ENCODE measurements around the gene RTKN. TPM values are rescaled to one million over a fixed set of nuclear protein-coding genes. Genes with fewer than 3 reads are reported as not detected.

RTKN gene
- total and polyA plus RNA-seq, 2 of the 13 experiments (the other 11 are each of a cell fraction or from before 2014, with no cell fraction given): 159 to 166 TPM

DNA sequence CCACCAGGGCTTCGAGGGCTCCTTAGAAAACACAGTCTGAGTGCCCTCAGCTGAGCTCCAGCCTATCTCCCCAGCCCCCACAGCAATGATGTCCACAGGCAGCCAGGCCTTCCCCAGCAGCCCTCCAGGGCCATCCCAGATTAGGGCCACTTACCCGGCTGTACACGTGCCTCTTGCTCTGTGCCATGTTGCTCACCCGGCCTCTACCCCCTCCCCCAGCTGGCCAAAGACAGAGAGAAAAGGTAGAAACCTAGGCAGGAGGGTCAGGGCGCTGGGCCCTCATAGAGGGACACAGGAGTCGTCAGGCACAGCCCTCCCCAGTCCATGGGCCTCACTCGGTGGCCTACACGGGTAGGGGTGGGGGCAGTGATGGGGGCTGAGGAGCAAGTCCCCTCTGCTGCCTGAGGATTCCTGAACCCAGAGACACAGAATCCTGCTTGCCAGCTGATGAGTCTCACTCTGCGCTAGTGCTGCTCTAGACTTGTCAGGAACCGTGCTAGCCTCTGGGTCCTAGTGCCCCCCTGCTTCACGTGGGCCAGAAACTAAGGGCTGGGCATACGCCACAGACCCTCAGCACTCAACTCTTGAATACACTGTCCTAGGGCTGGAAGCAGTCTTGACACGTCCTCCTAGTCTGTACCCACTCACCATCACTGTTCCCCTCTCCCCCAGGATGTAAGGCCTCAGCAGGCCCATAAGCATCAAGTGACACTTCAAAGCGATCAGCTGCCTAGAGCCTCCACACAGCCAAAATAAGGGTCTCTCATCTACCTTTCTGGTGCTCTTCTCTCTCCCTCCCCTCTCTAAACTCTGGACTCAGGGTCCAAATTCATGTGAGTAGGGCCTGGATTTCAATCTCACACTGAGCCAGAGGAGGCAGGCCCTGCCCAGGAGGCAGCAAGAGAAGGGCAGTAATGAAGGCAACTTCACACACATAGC lies 61.6 kb downstream of the RTKN start, which contains the start of gene DCTN1 (continued):
- TF ChIP-seq, protein P1, sequence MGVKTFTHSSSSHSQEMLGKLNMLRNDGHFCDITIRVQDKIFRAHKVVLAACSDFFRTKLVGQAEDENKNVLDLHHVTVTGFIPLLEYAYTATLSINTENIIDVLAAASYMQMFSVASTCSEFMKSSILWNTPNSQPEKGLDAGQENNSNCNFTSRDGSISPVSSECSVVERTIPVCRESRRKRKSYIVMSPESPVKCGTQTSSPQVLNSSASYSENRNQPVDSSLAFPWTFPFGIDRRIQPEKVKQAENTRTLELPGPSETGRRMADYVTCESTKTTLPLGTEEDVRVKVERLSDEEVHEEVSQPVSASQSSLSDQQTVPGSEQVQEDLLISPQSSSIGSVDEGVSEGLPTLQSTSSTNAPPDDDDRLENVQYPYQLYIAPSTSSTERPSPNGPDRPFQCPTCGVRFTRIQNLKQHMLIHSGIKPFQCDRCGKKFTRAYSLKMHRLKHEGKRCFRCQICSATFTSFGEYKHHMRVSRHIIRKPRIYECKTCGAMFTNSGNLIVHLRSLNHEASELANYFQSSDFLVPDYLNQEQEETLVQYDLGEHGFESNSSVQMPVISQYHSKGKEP (CRISPR knock-in tag; IDR thresholded peaks at IDR 0.05): no peak
- TF ChIP-seq KMT2A (CRISPR knock-in tag; IDR thresholded peaks at IDR 0.05): no peak
- TF ChIP-seq, protein P2, sequence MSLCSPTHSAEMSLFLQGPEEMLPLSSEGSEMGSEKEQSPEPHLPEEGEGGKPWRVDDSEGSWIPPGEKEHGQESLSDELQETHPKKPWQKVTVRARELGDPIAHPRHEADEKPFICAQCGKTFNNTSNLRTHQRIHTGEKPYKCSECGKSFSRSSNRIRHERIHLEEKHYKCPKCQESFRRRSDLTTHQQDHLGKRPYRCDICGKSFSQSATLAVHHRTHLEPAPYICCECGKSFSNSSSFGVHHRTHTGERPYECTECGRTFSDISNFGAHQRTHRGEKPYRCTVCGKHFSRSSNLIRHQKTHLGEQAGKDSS (CRISPR knock-in tag; IDR thresholded peaks at IDR 0.05; ENCODE audit: borderline replicate concordance, low read depth): no peak
- no peak for TF ChIP-seq ZNF776 (CRISPR knock-in tag; IDR thresholded peaks at IDR 0.05)
- TF ChIP-seq GTF3A (CRISPR knock-in tag; conservative IDR thresholded peaks at IDR 0.05): no peak
- TF ChIP-seq, protein P3, sequence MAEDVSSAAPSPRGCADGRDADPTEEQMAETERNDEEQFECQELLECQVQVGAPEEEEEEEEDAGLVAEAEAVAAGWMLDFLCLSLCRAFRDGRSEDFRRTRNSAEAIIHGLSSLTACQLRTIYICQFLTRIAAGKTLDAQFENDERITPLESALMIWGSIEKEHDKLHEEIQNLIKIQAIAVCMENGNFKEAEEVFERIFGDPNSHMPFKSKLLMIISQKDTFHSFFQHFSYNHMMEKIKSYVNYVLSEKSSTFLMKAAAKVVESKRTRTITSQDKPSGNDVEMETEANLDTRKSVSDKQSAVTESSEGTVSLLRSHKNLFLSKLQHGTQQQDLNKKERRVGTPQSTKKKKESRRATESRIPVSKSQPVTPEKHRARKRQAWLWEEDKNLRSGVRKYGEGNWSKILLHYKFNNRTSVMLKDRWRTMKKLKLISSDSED (CRISPR knock-in tag; IDR thresholded peaks at IDR 0.05): no peak
- 0 out of 2 replicates have a peak, but pooled peaks have one; percentile 44 for TF ChIP-seq ZNF121 (CRISPR knock-in tag; IDR thresholded peaks at IDR 0.05)
- TF ChIP-seq, protein P4, sequence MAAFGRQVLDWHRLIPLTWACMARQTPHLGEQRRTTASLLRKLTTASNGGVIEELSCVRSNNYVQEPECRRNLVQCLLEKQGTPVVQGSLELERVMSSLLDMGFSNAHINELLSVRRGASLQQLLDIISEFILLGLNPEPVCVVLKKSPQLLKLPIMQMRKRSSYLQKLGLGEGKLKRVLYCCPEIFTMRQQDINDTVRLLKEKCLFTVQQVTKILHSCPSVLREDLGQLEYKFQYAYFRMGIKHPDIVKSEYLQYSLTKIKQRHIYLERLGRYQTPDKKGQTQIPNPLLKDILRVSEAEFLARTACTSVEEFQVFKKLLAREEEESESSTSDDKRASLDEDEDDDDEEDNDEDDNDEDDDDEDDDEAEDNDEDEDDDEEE (CRISPR knock-in tag; IDR thresholded peaks at IDR 0.05): 0 out of 2 replicates have a peak, but pooled peaks have one; percentile 50
- TF ChIP-seq, protein P5, sequence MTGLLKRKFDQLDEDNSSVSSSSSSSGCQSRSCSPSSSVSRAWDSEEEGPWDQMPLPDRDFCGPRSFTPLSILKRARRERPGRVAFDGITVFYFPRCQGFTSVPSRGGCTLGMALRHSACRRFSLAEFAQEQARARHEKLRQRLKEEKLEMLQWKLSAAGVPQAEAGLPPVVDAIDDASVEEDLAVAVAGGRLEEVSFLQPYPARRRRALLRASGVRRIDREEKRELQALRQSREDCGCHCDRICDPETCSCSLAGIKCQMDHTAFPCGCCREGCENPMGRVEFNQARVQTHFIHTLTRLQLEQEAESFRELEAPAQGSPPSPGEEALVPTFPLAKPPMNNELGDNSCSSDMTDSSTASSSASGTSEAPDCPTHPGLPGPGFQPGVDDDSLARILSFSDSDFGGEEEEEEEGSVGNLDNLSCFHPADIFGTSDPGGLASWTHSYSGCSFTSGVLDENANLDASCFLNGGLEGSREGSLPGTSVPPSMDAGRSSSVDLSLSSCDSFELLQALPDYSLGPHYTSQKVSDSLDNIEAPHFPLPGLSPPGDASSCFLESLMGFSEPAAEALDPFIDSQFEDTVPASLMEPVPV (CRISPR knock-in tag; IDR thresholded peaks at IDR 0.05): no peak
- TF ChIP-seq FLYWCH1 (CRISPR knock-in tag; IDR thresholded peaks at IDR 0.05): no peak
- TF ChIP-seq SNAPC2 (CRISPR knock-in tag; IDR thresholded peaks at IDR 0.05): no peak
- TF ChIP-seq, protein P6, sequence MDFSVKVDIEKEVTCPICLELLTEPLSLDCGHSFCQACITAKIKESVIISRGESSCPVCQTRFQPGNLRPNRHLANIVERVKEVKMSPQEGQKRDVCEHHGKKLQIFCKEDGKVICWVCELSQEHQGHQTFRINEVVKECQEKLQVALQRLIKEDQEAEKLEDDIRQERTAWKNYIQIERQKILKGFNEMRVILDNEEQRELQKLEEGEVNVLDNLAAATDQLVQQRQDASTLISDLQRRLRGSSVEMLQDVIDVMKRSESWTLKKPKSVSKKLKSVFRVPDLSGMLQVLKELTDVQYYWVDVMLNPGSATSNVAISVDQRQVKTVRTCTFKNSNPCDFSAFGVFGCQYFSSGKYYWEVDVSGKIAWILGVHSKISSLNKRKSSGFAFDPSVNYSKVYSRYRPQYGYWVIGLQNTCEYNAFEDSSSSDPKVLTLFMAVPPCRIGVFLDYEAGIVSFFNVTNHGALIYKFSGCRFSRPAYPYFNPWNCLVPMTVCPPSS (IDR thresholded peaks at IDR 0.05): no peak
- no peak for TF ChIP-seq ARNT2 (CRISPR knock-in tag; IDR thresholded peaks at IDR 0.05; ENCODE audit: low read depth)
- peak; percentile 24; the same call in 1 of the 2 replicates for TF ChIP-seq ZNF331 (CRISPR knock-in tag; IDR thresholded peaks at IDR 0.05)
- TF ChIP-seq, protein P7, sequence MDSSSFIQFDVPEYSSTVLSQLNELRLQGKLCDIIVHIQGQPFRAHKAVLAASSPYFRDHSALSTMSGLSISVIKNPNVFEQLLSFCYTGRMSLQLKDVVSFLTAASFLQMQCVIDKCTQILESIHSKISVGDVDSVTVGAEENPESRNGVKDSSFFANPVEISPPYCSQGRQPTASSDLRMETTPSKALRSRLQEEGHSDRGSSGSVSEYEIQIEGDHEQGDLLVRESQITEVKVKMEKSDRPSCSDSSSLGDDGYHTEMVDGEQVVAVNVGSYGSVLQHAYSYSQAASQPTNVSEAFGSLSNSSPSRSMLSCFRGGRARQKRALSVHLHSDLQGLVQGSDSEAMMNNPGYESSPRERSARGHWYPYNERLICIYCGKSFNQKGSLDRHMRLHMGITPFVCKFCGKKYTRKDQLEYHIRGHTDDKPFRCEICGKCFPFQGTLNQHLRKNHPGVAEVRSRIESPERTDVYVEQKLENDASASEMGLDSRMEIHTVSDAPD (CRISPR knock-in tag; IDR thresholded peaks at IDR 0.05): no peak
- TF ChIP-seq SRY (CRISPR knock-in tag; IDR thresholded peaks at IDR 0.05): no peak; the same call in 1 of the 2 replicates
- no peak for TF ChIP-seq PHB2 (IDR thresholded peaks at IDR 0.05; ENCODE audit: partially characterized antibody)
- no peak for TF ChIP-seq SMYD3 (CRISPR knock-in tag; IDR thresholded peaks at IDR 0.05)
- TF ChIP-seq ZNF251 (CRISPR knock-in tag; IDR thresholded peaks at IDR 0.05): no peak
